T-helper 22 cell (primary cell): ENCODE measurements around the gene ZAP70.
"Not testable (repeated sequence)": the region's sequence is repeated elsewhere in the genome, so short reads cannot be mapped to it uniquely, and the experiment has no call there.

Source experiments
- DNase-seq: peaks from one replicate; pipeline ENCODE4 v3.0.0-alpha.2; 2020; ENCODE audit warnings: low read depth

The ZAP70 gene

GRCh38 chr2:97698530-97698929 lies 14.8 kb upstream of the ZAP70 start:
- no peak for DNase-seq

GRCh38 chr2:97699765-97700444 lies 13.5 kb upstream of the ZAP70 start:
- no peak for DNase-seq

- DNase-seq = no peak
Observed at GRCh38 chr2:97701186-97701585, 12.2 kb upstream of the ZAP70 start.

- no peak for DNase-seq
Observed at GRCh38 chr2:97701851-97702465, 11.4 kb upstream of the ZAP70 start.

GRCh38 chr2:97702731-97703470 lies 10.5 kb upstream of the ZAP70 start:
- DNase-seq = no peak

- DNase-seq = no peak
Observed at GRCh38 chr2:97703741-97704140, 9.6 kb upstream of the ZAP70 start.

GRCh38 chr2:97704989-97705388 lies 8.4 kb upstream of the ZAP70 start:
- DNase-seq = no peak

GRCh38 chr2:97706112-97706511 lies 7.3 kb upstream of the ZAP70 start:
- no peak for DNase-seq

- no peak for DNase-seq
Observed at GRCh38 chr2:97706708-97707345, 6.5 kb upstream of the ZAP70 start.

- no peak for DNase-seq
Observed at GRCh38 chr2:97707362-97708047, 5.9 kb upstream of the ZAP70 start.

GRCh38 chr2:97708048-97708380 lies 5.4 kb upstream of the ZAP70 start:
- no peak for DNase-seq

- no peak for DNase-seq
Observed at GRCh38 chr2:97708608-97709007, 4.8 kb upstream of the ZAP70 start.

- DNase-seq = no peak
Observed at GRCh38 chr2:97711394-97711711, 2.0 kb upstream of the ZAP70 start.

- DNase-seq = not testable (repeated sequence)
Observed at GRCh38 chr2:97712175-97712574, 1.2 kb upstream of the ZAP70 start.

GRCh38 chr2:97712693-97713295 lies 582 bp upstream of the ZAP70 start:
- DNase-seq = peak; percentile 48

- DNase-seq = no peak
Observed at GRCh38 chr2:97714084-97714949, 941 bp downstream of the ZAP70 start.

GRCh38 chr2:97714950-97715652 lies 1.7 kb downstream of the ZAP70 start:
- DNase-seq = no peak

- DNase-seq = no peak
Observed at GRCh38 chr2:97715951-97716694, 2.7 kb downstream of the ZAP70 start.

- DNase-seq = no peak
Observed at GRCh38 chr2:97716695-97717612, 3.6 kb downstream of the ZAP70 start.
